ENCODE data around the gene PARP16.
"Not testable (repeated sequence)": the region's sequence is repeated elsewhere in the genome, so short reads cannot be mapped to it uniquely, and the experiment has no call there.

Gene PARP16

GRCh38 chr15:65275728-65276126 is 11.0 kb downstream of the PARP16 start:
- DNase-seq (ENCODE audit: low read depth) = peak; percentile 45

- DNase-seq (ENCODE audit: low read depth) = no peak
Measured at GRCh38 chr15:65275104-65275727, 11.5 kb downstream of the PARP16 start.

DNA sequence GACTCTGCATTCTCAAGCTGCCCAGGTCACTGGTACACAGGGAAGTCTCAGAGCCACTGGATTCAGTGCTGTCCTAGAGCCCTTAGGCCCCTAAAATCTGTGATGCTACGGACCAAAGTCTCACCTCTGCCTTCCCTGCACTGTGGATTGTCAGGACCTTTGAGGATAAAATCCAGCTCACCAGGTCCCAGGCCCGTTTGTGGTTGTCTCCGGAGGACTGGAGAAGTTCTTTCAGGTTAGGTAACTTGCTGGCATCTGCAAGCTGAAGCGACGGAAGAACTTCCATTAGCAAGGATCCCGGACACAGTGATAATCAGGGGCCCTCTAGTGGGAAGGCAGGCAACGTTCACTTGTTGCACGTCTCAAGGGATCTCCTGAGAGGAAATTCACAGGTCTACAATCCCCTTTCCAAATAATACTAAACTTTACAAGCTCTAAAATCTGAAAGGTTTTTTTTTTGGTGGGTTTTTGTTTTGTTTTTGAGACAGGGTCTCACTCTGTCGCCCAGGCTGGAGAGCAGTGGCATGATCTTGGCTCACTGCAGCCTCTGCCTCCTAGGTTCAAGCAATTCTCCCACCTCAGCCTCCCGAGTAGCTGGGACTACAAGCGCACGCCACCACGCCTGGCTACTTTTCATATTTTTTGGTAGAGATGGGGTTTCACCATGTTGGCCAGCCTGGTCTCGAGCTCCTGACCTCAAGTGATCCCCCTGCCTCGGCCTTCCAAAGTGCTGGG is 15.7 kb downstream of the PARP16 start:
- DNase-seq (ENCODE audit: low read depth) = peak; percentile 69

GRCh38 chr15:65268411-65268810 is 18.3 kb downstream of the PARP16 start:
- no peak for DNase-seq (ENCODE audit: low read depth)

- DNase-seq (ENCODE audit: low read depth) = no peak
Measured at GRCh38 chr15:65266469-65266868, 20.2 kb downstream of the PARP16 start.

DNA sequence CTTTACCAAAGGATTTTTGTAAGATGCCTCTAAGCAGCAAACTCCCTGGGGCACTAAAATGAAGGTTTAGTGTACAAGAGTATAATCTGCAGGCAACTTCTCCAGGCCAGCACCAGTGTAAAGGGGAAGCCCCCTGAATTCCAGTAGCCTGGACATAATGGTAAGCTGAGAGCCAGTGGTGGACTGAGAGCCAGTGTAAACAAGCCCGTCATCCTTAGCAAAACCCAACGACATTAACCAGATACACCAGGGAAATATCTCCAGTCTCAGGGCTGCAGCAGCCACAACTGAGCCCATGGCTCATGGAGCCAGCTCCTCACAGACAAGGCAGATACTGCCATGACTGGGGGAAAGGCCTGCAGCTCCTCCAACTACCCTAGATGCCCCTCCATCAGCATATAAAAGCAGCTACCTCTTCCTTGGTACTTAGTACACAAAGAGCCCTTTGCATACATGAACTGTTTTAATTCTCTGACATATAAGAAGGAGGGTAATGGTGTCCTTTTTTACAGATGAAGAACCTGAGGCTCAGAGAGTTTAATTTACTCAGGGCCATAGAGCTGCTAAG is 21.7 kb downstream of the PARP16 start:
- no peak for DNase-seq (ENCODE audit: low read depth)

DNA sequence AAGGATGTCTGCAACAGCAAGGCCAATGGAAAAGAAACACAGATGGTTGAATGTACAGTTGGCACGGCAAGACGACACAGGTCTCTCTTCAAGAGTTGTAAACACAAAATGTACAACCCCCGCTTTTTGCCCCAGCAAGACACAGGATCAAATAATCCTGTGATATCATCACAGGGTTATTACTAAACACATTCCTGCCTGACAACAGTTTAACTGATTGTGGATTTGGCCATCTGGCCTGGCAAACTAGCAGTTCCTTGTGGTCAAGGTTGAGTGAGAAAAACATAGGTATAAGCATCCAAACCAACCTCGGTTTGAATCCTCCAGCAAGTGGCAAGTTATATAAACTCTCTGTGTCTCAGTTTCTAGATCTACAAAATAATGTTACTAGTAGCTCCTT is 23.4 kb downstream of the PARP16 start:
- no peak for DNase-seq (ENCODE audit: low read depth)

- DNase-seq (ENCODE audit: low read depth) = no peak
Measured at GRCh38 chr15:65260968-65261367, 25.7 kb downstream of the PARP16 start.

DNA sequence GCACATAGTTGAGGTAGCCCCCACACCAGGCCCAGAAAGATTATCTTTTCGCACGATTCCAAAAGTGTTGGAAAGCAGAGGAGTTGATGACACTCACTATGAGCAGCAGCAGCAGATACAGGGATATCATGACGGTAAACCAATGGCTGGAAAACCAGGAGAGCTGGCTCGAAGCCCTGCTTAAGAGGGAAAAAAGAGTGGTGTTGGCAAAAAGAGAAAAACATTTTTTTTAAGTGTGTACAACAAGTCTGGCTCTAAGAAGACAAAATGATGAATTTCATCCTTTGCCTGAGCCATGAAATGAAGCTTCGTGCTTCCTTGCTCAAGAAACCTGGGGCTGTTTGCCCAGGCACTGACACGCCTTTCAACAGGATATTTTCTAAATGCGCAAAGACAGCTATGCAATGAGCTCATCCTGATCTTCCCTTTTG is 27.3 kb downstream of the PARP16 start:
- no peak for DNase-seq (ENCODE audit: low read depth)

DNA sequence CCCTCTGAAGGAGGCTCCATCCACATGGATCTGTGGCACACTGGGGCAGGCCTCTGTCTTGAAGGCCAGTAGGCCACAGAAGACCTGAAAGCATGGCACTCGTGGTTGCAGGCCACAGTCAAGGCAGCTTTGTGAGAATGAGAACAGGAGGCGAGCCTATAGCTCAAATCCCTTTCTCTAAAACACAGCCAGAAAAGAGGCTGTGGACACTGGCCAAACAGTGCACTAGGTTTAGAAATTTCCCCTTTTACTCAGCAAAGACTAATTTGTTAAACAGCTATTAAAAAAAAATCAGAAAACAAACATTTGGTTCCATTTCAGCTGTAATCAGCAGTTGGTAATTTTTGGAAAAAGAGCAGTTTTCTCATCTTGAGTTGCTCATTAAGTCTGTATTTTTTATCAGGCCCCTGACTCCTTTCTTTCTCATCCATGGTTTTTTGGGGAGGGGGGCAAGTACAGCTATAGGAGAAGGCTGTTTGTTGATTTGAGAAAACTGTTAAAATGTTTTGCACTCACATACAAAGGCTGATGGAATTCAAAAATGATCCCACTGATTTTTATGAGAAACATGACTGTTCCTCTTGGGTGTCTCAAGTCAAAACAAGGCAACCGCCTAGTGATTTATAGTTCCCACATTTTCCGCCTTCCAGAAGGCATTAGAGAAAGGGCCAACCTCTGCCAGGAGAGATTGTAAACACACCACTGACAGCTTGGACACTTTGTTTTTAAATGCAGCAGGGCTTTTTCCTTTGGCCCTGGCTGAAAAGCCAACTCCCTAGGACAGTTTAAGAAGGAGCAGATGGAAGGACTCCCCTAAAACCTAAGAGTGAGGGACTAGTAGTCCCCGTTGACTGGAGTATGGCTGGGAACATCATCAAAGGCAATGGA is 28.1 kb downstream of the PARP16 start:
- no peak for DNase-seq (ENCODE audit: low read depth)

GRCh38 chr15:65255486-65256140 is 31.1 kb downstream of the PARP16 start:
- no peak for DNase-seq (ENCODE audit: low read depth)

- no peak for DNase-seq (ENCODE audit: low read depth)
Measured at GRCh38 chr15:65254758-65255157, 31.9 kb downstream of the PARP16 start.

GRCh38 chr15:65254356-65254755 is 32.3 kb downstream of the PARP16 start:
- DNase-seq (ENCODE audit: low read depth) = no peak

GRCh38 chr15:65249641-65250040 is 37.0 kb downstream of the PARP16 start:
- DNase-seq (ENCODE audit: low read depth) = no peak

DNA sequence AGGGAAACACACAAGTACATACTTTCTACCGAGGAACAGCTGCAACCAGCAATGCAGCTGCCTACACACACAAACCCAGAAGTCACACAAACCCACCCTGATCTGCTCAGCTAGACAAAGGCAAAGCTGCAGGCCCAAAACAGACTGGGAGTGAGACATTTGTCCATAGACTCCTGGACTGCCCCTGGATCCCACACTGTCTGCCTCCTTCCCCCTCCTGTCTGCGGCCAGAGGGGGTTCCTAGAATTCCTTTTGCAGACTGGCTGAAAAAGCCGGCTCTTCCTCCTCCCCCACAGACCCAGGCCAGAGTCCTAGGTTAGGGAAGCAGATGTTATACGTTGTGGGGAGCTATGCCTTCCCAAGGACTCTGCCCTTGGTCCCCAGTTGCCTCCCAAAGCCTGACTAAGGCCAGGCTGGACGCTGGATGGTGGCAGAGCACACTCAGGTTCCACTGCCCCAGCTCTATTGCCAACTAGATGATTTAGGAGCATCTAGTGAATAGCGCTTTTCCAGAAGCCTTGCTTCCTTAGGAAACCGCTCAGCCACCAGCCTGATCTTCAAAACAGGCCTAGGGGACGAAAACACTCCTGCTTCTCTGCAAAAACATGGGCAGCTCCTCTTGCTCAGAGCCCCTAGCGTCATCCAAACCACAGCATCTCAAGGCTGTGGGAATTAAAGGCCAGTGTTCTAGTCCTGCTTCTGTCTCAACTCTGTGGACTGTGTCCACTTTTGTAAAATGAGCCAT is 38.0 kb downstream of the PARP16 start:
- no peak for DNase-seq (ENCODE audit: low read depth)

- DNase-seq (ENCODE audit: low read depth) = no peak
Measured at GRCh38 chr15:65246939-65247338, 39.7 kb downstream of the PARP16 start.

DNA sequence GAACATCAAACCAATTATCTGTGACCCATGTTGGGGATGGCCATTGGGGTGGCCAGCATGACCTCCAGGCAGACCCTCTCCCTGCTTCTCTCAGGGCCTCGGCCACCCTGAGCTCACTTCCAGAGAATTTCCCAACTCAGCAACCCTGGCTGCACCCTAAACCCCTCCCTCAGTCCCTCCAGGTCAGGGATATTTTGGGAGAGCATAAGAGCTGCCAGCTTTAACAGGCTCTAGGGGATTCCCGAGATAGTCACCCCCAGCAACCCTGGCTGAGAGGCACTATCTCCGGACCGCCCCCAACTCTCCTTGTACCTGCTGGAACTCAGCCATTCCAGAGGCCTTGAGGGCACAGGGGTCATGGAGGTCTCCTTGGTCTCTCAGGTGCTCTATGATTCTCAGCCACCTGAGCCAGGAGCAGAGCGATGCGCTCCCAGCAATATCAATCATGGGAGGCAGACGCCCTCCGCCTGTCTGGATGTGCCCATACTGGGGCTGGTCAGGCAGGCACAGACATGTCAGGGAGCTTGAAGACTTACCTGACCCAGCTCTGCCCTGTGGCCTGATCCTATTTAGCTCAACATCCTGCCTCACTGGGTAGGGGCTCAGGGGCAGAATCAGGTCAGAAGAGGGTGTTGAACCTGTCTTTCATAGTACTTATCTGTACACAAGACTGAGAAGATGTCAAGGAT is 40.5 kb downstream of the PARP16 start:
- DNase-seq (ENCODE audit: low read depth) = no peak

DNA sequence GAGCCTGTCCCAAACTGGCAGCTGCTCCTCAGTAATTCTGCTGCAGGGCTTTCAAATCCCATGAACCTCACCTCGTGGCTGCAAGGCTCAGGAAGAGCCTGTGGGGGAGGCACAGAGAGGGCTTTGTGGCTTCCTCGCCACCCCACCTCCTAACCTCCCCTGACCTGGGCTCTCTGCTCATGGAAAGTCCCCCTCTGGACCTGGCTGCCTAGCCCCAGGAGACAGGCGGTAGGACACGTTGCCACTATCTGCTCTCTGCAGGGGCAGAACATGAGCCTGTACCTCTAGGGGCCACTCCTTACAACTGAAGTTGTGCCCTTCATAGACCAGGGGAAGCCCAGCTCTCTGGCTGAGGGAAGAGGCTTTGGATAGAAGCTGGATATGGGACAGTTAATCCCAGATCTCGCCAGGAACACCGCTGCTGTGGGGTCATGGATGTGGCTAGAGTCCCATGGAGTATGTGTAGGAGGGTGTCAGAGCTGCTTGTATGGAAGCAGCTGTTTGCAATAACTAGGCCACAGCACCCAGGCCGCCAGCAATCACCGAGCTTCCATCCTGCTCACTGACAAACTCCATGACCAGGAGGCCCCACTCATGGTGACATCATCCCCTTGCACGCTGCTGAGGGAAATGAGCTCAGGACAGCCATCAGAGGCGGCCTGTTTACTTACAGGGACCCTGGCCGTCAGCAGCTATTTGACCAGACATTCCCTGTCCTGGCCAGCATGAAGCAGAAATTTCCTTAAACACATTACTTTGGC is 41.4 kb downstream of the PARP16 start:
- peak; percentile 76 for DNase-seq (ENCODE audit: low read depth)

DNA sequence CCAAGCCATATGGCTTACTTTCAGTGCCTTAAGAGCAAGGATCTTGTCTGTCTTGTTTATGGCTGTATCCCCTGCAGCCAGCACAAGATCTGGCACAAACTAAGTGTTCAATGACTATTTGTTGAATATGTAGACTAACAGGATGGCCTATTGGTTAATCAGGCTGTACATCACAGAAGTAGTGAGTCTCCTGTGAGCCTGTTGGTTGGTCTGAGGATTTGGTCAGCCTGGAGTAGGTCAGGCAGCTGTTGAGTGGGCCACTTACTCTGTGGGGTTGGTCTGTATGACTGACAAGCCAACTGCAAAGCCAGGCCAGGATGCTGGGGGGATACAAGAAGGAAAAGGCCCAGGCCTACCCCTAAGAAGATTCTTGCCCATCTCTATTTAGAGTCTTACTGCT is 42.0 kb downstream of the PARP16 start:
- DNase-seq (ENCODE audit: low read depth) = no peak

DNA sequence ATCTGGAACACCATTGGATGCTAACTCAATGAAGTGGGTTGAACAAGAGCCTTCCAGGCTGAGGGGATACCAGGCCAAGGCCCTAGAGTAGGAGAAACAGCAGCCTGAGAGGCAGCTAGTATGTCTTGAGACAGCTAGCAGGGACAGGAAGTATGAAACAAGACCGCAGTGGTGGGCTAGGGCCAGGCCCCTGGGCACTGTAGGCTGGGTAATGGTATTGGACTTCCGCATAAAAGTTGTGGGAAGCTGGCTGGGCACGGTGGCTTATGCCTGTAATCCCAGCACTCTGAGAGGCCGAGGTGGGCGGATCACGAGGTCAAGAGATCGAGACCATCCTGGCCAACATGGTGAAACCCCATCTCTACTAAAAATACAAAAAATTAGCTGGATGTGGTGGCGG is 50.2 kb downstream of the PARP16 start:
- not testable (repeated sequence) for DNase-seq (ENCODE audit: low read depth)
